Activated CD4-positive, alpha-beta T cell treated with anti-CD3 and anti-CD28 coated beads, Interleukin-2, Interleukin-4, amounts not matched to agents 100 ng/mL and 50 ng/mL, durations not matched to agents 16 hours and 8 hours (primary cell): ENCODE data around the gene COL15A1.

Source experiments
- DNase-seq: peaks from one replicate; pipeline ENCODE4 v3.0.0-alpha.2; 2020; ENCODE audit warnings: low spot score

The COL15A1 gene

DNA sequence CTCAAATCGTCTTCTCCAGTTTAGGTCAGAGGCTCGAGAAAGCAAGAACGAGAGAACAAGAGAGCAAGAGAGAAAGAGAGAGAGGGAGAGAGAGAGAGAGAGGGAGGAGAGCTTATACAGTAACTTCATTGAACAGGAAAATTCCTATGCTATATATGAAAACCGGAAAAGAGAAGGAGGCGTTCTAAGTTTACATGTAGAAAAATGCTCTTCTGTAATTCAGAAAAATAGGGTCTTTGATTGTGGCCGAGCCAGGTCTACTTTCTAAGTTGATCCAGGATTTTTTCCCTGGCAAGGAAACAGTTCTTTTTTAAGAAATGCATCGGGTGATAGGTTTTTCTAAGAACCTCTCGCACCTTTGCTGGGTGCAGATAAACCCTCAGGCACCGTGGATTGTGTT lies 29.5 kb downstream of the COL15A1 start:
- no peak for DNase-seq

DNA sequence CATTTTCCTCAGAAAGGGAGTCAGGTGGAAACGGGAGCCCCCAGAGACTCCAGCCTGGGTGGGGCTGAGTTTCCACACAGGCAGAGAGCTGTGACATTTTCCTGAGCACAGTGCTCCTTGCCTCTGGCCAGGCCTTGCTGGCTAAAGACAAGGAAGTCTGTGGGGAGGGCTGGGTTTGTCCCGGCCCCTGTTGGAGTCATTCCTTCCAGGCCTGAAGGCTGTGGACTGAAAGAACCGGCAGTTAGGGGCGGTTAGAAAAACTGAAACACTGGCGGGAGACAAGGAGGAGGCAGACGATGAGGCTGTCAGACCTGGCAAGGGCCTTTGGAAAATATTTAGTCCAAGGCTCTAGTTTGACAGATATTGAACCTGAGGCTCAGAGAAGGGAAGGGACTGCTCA lies 29.9 kb downstream of the COL15A1 start:
- DNase-seq, result no peak

DNA sequence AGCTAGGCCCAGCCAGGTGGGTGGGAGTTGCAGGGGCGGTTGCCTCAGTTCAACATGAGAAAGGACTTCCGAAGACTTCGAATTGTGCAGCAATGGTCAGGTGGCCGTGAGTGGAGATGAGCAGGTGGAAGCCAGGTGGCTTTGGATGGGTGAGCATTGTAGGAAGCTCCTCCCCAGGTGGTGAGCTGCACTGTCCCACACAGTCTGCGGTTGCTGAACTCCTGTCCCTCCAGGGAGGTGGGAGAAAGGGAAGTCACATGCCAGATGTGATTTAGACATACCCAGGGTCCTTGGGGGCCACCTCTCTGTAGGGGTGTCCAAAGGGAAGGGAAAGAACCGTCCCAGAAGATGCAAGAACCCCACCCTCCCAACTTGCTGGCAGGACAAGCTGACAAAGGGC lies 30.4 kb downstream of the COL15A1 start:
- DNase-seq, result no peak

DNA sequence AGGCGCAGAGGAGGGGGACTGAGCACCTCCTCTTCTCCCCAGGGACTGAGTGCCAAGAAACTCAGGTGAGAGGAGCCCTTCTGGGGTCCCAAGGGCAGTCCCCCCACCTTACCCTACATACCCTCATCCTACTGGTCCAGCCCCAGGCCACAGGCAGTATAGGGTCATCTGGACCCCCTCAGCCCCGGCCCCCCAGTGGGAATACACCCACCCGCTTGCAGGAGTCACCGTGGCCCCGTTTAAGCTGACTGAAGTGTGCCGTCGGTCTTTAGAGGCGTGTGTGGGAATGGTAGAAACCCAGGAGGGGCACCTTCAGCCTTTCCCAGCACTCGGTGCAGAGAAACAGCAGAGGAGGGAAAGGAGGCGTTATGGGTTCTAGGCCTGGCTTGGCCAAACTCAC lies 30.8 kb downstream of the COL15A1 start:
- DNase-seq, result no peak

DNA sequence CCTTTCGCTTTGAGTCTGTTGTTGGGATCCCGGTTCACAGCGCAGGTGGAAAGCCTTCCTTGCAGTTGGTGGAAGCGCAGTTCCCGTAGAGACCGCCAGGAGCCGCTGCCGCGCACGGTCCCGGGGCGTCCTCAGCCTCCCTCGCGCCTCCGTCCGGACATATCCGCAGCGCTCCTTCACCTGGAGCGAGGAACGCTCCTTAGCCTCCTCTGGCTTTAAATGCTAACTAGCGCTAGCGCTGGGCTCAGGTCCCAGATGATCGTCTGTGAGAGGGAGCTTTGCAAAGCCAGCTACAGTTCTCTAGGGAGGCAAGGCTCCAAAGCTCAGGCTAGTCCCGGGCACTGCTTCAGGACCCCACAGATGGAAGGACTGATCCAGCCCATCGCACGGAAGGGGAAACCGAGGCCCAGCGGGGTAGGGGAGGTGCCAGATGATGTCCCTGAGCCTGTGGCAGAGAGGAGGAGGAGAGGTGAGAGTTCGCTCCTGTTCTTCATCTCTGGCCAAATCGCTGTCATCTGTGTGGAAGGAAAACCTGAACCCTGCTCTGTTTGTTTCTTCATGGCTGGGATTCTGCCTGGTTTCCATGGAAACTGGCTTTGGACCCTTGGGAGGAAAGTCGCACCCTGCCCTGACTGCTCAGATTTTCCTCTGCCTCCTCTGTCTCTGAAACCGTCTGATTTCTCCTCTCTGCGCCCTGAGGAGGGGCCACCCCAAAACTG lies 31.4 kb downstream of the COL15A1 start:
- DNase-seq, result peak; percentile 81

DNA sequence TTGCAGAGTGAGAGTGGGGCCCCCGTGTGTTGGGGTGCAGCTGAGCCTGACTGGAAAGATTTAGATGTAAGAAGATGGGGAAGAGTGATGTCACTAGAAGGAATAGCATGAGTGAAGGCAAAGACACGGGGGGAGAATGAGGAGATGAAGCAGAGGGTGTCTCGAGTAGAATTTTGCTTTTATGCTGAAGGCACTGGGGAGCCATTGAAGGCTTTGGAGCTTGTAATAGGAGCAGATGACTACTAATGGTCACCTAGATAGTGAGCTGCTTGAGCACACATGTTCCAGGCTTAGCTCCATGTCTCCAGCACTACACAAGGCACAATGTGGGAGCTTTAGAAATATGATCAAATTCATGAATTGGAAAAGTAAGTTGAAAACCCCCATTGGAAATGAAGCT lies 32.1 kb downstream of the COL15A1 start:
- DNase-seq, result no peak

DNA sequence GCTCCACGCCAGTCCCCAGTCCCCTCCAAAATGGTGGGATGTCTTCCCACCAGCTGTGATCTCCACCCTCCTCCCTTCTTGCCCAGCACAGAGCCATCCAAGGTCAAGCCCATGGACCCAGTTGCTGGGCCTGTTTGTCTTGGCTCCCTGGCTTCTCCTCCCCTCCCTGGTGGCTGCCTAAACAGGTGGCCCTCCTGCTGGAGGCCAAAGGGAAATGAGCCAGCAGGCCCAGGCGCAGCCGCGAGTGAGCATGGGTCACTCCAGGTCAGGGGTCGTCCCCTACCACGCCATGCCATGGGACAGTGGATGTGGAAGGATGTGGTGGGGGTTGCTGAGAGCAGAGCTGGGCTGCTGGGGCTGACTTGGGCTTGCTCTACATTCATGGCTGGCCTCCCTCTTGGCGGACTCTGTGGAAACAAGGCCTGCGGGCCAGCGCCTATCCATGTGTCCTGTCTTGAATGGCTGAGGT lies 33.6 kb downstream of the COL15A1 start:
- no peak for DNase-seq

DNA sequence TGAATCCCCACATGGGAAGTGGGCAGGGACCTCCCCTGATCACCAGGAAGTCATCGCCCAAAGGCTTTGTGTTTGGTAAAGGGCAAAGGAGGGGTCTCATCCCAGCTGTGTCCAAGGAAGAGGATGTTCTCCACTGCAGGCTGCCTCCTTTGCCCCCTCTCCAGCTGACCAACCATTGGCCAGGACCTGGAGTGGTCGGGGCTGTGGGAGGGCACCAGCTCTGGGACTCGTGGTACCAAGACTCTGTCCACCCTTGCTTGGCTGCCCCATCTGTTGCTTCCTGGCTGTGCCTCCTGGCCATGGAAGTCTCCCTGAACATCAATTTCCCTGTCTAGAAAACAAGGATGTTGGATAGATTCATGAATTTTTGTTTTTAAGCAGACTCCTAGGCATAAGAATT lies 34.1 kb downstream of the COL15A1 start:
- no peak for DNase-seq

DNA sequence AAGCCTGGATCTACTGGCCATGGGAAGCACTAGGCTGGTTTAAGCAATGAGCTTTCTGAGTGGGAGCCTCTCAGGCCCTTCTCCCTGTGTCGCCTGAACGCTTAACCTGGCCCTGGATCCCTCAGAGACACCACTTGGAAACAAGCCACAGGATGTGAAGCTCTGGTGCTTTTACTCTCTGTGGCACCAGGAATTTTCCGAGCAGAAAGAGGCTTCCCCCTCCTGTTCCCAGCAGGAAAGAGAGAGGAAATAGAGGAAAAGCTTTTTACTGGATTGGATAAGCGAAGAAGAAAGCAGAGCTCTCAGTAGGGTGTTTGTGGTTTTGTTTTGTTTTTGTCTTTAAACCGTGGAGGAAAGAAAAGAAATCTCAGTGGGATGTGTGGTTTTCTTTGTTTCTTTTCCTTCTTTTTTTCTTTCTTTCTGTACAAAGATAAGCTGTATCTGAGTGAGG lies 34.5 kb downstream of the COL15A1 start:
- DNase-seq, result no peak

DNA sequence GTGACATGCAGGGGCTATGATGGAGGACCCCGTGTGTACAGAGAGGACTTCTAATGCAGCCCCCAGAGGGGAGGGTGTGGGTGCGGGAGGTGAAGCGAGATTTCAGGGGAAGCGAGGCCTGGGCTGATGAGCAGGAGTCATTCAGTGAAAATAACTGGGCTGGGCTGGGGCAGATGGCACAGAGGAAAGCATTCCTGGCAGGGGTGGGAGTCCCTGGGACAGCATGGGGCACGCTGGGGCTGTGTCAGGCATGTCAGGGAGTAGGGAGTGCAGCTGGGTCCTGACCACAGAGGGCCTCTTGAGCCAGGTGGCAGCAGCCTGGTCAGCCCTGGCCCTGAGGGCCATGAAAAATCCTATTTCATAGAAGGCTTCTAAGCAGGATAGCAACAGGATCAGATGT lies 36.6 kb downstream of the COL15A1 start:
- DNase-seq, result no peak

DNA sequence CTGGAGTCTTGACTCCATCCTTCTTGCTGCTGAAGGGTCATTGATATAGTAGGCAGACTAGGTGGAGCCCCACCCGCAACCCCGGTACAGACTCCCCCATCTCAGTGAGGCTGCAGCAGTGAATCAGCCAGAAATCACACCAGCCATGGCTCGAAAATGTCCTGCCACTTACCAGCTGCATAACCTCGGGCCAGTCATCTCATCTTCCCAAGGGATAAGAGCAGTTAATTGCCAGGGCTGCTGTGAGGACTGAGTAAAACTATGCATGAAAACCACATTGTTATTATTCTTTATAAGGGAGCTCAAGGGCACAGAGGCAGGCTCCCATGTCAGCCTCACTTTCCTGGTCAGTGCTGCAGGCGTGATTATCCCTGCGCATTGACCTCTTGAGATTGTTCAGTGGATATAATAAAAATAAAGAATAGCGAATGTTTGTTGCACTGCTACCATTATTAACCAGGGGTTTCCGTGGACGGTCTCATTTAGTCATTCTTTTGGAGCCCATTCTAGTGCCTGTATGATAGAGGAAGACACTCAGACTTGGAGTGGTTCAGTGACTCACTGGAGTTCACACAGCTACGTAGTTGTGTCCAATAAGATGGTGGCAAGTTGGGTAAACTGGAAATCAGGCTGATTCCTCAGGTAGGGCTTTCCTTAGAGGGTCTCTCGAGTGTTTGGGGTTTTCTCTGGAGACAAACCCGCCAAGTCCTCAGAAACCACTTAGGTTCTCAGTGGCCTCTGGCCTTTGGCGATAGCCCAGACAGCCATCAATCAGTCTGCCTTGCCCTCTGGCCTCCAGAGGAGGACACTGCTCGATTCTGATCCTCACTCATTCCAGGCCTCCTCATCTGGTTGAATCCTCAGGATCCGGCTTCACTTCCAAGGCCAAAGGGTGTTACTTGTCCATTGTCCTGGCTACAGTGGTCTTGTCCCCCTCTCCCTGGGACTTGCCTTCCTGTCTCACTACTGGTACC lies 39.9 kb downstream of the COL15A1 start:
- no peak for DNase-seq

DNA sequence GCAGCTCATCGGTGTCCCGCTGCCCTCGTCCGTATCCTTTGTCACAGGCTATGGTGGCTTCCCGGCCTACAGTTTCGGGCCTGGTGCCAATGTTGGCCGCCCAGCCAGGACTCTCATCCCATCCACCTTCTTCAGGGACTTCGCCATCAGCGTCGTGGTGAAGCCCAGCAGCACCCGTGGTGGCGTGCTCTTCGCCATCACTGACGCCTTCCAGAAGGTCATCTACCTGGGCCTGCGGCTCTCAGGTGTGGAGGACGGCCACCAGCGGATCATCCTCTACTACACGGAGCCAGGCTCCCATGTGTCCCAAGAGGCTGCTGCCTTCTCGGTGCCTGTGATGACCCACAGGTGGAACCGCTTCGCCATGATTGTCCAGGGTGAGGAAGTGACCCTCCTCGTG lies 41.9 kb downstream of the COL15A1 start:
- DNase-seq, result no peak

DNA sequence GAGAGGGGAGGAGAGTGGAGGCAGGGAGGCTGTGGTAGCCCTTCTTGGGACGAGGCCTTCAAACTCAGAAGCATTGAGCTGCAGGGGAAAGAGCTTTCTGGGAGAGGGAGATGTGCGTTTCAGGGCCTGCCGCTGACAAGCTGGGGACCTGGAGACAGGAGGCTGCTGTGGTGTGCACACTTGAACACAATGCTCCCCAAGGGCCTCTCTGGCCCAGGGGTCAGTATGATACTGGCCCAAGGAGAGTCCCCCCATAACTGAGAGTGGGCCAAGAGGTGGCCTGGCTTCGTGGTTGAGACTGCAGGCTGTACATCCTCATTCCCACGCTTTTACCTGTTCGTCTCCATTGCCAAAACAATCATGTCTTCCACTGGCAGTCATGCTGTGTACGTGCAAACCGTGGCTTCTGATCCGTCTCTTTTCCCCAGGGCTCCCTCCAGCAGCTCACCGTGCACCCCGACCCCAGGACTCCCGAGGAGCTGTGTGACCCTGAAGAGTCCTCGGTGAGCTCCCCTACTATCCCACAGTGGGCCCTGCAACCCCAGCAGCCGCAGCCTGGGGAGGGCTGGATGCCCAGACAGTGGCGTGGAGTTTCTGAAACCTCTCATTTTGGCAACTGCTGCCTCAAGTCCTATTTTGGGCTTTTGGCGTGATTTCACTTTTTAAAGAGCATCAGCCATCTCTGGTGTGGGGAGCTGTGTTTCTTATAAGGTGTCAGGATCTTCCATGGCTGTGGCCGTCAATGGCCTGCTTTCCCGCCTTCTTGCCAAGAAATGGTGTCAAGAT lies 43.4 kb downstream of the COL15A1 start:
- DNase-seq, result no peak

DNA sequence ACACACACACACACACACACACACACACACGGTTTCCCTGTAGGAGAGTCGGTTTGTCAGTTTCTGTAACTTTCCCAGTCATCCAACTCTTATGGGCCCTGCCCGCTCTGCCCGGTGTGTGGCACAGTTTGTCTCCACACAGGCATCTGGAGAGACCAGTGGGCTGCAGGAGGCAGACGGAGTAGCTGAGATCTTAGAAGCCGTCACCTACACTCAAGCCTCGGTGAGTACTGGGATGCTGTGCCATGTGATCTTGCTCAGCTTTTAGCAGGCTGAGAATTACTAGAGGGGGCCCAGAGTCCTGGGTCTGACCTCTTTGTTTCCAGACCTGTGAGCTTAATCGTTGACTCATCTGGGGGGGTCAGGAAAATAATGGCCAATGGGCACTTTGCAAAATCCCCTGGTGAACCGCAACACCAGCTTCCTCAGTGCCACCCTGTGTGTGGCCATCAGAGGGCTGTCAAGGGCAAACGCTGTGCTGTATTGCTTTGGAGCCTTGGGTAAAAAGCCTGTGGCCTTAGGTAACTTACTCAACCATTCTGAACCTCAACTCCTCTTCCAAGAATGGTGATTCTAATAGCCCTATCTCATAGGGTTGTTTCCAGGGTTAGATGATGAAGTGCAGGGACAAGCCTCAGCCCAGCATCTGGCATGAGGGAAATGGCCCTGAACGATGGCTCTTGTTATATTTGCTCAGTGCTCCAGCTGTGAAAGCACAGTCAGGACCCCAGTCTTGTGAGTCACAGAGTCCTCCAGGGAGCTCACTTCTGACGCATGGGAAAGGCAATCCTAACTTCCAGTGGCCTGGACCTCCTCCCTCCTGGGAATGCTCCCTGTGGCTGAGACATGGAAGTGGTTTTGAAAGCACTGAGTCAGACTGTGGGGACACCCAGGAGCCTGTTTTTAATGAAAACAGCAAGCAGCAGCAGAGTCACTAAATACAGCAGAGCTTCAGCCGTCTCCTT lies 45.6 kb downstream of the COL15A1 start:
- DNase-seq, result no peak

DNA sequence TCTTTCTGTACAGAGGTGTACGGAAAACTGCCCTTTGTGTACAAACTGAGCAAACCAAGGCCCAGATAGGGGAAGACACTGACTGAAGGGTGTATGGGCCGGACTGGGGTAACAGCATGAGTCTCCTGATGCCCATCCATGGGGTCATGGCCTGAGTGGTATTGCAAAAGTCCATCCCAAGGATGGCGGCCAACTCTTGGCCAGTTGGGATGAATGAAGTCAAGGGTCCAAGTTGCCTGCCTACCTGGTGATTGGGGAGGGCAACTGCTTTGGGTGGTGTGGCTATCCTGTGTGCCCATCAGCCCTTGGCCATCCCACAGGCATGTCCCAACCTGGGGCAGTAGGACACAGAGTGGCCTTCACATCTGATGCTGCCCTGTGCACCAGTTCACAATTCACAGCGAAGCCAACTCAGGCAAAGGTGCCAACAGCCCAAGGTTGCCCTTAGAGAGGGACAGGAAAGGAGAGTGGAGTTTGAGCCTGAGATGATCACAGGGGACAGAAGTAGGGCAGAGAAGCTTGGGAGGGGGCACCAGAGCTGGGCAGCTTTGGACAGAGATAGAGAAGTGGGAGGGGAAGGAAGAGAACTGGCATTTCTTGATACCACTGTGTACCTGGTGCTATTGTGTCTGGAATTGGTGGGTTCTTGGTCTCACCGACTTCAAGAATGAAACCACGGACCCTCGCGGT lies 46.6 kb downstream of the COL15A1 start:
- DNase-seq, result no peak

DNA sequence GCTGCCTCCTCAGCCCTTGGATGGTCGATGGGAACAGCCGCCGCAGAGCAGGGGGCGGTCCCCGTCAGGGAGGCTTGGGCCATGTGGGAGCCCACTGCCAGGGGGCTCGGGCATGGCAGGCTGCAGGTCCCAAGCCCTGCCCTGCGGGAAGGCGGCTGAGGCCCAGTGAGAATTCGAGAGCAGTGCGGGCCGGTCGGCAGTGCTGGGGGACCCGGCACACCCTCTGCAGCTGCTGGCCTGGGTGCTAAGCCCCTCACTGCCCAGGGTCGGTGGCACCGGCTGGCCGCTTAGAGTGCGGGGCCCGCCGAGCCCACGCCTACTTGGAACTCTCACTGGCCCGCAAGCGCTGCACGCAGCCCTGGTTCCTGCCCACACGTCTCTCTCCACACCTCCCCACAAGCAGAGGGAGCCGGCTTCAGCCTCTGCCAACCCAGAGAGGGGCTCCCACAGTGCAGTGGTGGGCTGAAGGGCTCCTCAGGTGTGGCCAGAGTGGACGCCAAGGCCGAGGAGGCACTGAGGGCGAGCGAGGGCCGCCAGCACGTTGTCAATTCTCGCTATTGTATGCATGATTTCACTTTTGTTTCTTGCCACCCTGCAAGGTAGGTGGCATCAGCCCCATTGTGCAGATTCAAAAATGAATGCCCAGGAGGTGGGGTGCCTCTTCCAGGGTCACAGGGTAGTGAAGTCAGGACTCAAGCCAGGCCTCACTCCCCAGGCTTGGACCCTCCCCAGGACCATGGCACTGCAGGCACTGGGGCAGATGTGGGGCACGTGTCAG lies 48.6 kb downstream of the COL15A1 start:
- no peak for DNase-seq

DNA sequence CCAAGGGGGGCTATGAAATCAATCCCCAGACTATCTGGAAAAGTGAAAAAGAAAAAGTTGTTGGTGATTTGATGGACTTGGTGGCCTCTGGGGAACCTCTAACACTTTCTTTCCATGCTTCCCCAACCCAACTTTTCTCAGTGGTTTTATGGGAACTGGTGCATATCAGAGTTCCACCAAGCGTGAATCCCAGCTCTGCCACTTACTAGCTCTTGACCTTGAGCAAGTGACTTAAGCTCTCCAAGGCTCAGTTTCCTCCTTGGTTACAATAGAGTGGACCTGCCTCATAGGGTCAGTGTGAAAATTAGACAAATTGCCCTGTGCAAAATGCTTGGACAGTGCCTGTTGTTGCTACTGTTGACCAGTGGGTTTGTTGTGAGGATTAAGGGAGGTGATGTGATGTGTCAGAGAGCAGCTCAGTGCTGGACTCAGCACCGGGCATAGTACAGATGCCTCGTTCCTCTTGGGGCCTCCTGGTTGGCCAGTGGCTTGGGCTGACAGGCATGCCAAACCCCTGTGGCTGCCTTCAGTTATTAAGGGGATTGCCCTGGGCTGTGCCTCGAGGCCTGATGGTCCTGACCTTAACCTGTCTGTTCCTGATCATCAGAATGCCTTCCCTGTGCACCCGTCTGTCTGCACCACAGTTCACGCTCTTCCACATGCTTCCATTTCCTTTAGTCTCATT lies 49.3 kb downstream of the COL15A1 start:
- no peak for DNase-seq

DNA sequence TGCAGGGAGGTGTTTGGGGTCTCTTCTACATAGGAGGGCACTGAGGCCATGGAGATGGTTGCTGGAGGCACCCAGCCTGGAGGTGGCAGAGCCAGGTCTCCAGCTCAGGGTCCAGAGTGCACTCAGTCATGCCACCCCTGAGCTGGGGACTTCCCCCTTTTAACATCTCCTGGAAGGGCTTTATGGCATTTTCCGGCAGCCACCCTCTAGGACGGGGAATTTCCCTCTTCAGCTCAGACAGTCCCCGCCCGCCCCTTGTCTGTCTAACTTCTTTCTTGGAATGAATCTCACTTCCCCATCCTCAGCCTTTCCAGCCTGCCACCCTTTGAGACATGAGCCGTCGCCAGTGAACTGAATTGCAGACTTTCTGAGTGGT lies 49.9 kb downstream of the COL15A1 start:
- DNase-seq, result peak; percentile 62
